Adrenal gland (tissue), 12 donors: ENCODE measurements around the gene XPR1. TPM values are rescaled to one million over a fixed set of nuclear protein-coding genes. Genes with fewer than 3 reads are reported as not detected.
"Not testable (repeated sequence)": the region's sequence is repeated elsewhere in the genome, so short reads cannot be mapped to it uniquely, and the experiment has no call there.

ENCODE experiments used
- DNase-seq, 7 donors: peaks; one replicate each; pipeline ENCODE4 v3.0.0-alpha.2; 2019 to 2020
- H3K27ac ChIP-seq, 5 donors: fragments of 200-600 bp; sonication (generic) in 4 of 5; 1 replicate in 3 of 5; 2 replicates in 2 of 5; pipeline versions ENCODE4 v1.5.1 to v1.8.0; 2016 to 2020; ENCODE audit warnings: mild to moderate bottlenecking in 1 of 5
- H3K27me3 ChIP-seq: fragments of 200-600 bp; 2 replicates; pipeline ENCODE4 v1.8.0; 2021
- H3K36me3 ChIP-seq, 2 donors: fragments of 200-600 bp; replicated peaks in 1 of 2; 1 replicate in 1 of 2; 2 replicates in 1 of 2; pipeline versions ENCODE4 v1.5.1 to v1.8.0; 2018 to 2022
- H3K4me1 ChIP-seq, 2 donors: fragments of 200-600 bp; replicated peaks in 1 of 2; 1 replicate in 1 of 2; 2 replicates in 1 of 2; pipeline versions ENCODE4 v1.5.1 to v1.8.0; 2018 to 2021
- H3K4me3 ChIP-seq, 4 donors: fragments of 200-600 bp; sonication (generic) in 3 of 4; one replicate each; pipeline ENCODE4 v1.5.1; 2016 to 2018
- H3K9me3 ChIP-seq, 3 donors: fragments of 200-600 bp; sonication (generic) in 1 of 3; replicated peaks in 1 of 3; 1 replicate in 2 of 3; 2 replicates in 1 of 3; pipeline versions ENCODE4 v1.5.1 to v1.8.0; 2016 to 2021
- POLR2A ChIP-seq, 2 donors: fragments of 450-650 bp; IDR thresholded peaks; one replicate each; pipeline ENCODE4 v1.6.1; 2017; ENCODE audit warnings: antibody characterized with exemption in 2 of 2, mild to moderate bottlenecking in 2 of 2, moderate library complexity in 1 of 2
- WGBS, 4 donors: extraction: QIAGEN DNeasy Blood & Tissue Kit in 2 of 4; methylation state at CpG; one replicate each; pipeline versions ENCODE4 v1.1.5 to v1.1.7; 2013 to 2017; 5-methylcytosine and 5-hydroxymethylcytosine counted together
- intact Hi-C, 2 donors: fragments of 100-400 bp; cut with DNase I; formaldehyde crosslinking; loops; one replicate each; pipeline versions ENCODE4 v1.14.1 to v1.15.0; 2022 to 2023
- polyA plus RNA-seq, 3 donors: library from polyadenylated mRNA; stranded (reverse); fragments of 200-250 nt in 2 of 3; fragments of 350-450 nt in 1 of 3; fragmentation: Illumina TruSeq in 1 of 3; extraction: RNeasy Lipid Tissue Mini Kit (QIAGEN cat#74804) in 1 of 3; gene quantifications; one replicate each; pipeline ENCODE4 v1.2.3, GENCODE V29; 2013 to 2014
- total RNA-seq, 9 donors: library from RNA; depleted of rRNA in 4 of 9; stranded (reverse); fragments of >200 nt in 4 of 9; fragments of 120-200 nt in 1 of 9; fragmentation: NEBNext Ultra II Directional in 1 of 9; extraction: Animal tissue kit (Norgen Biotek cat#: 25700) in 1 of 9; gene quantifications; one replicate each; pipeline versions ENCODE4 v1.1.0 to v1.2.4, GENCODE V29; 2013 to 2023
- TF ChIP-seq, protein P1 (sequence below), 6 experiments: fragments of 450-650 bp in 4 of 6; fragments of 200-600 bp in 2 of 6; sonication (generic) in 1 of 6; IDR thresholded peaks; 1 replicate in 5 of 6; 2 replicates in 1 of 6; pipeline versions ENCODE4 v1.5.1 to v1.8.0; 2016 to 2021; ENCODE audit warnings: antibody characterized with exemption in 6 of 6, mild to moderate bottlenecking in 2 of 6, moderate library complexity in 1 of 6
- donor health status: healthy with polysubstance abuse.
- donor health status: Bipolar disorder and iron deficiency.
- donor health status: DM: yes; HTN: yes; CAD: no.
- donor health status: DM: no; HTN: no; CAD: no.
- donor health status: DM: no; HTN: no; CAD: no.
- donor health status: DM: yes; HTN: yes; CAD: no.

The XPR1 gene
- total and polyA plus RNA-seq, 12 donors: 4.8 to 53.0 (median 24.1) TPM

DNA sequence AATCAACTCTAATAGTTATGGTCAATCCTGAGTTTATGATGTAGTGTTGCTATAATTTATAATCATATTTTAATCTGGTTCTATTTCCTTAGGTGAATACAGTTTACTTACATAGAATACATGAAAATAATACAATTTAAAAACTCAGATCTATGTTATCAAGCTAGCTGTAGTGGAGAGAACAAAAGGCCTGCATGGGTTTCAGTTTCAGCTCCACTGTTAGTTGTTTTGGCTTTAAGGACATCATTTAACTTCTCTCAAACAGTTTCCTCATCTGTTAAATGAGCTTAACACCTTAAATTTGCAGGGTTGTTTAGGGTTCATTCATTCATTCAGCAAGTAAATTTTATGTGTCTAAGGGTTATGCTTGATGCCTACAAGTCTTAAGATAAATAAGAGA, 182.4 kb downstream of the XPR1 start:
- Histone ChIP-seq H3K27ac (no peak overlapping the region), H3K4me1 (no peaks in the 10 kb centered on the region), H3K27me3 (no peaks in the 10 kb centered on the region), H3K36me3 (no peaks in the 10 kb centered on the region), H3K9me3 (no peaks in the 10 kb centered on the region), H3K4me3 (no peak overlapping the region)
- DNase-seq: no peak
- TF ChIP-seq, protein P1, sequence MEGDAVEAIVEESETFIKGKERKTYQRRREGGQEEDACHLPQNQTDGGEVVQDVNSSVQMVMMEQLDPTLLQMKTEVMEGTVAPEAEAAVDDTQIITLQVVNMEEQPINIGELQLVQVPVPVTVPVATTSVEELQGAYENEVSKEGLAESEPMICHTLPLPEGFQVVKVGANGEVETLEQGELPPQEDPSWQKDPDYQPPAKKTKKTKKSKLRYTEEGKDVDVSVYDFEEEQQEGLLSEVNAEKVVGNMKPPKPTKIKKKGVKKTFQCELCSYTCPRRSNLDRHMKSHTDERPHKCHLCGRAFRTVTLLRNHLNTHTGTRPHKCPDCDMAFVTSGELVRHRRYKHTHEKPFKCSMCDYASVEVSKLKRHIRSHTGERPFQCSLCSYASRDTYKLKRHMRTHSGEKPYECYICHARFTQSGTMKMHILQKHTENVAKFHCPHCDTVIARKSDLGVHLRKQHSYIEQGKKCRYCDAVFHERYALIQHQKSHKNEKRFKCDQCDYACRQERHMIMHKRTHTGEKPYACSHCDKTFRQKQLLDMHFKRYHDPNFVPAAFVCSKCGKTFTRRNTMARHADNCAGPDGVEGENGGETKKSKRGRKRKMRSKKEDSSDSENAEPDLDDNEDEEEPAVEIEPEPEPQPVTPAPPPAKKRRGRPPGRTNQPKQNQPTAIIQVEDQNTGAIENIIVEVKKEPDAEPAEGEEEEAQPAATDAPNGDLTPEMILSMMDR (IDR thresholded peaks at IDR 0.05): no peak
- TF ChIP-seq POLR2A (IDR thresholded peaks at IDR 0.05): no peak
- intact Hi-C loops: no loop called here

DNA sequence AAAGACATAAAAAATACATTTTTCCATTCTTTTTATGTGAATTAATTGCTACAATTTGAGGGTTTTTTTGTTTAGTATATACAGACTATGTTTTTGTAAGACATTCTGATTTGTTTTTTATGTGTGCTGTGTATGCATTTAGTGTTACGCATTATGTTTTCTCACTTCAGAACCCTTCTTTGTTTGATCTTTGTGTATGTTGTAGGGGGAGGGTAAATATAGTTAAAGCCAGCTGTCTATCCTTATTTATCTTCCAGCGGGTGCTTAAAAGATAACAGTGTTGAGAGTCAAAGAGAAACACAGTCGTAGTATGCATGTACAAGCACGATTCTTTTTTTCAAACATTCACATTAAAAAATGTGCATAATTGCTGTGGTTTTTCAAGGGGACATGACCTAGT, 183.4 kb downstream of the XPR1 start:
- Histone ChIP-seq H3K36me3 (no peaks in the 10 kb centered on the region), H3K27me3 (no peaks in the 10 kb centered on the region), H3K27ac (no peak overlapping the region), H3K9me3 (no peaks in the 10 kb centered on the region), H3K4me1 (no peaks in the 10 kb centered on the region), H3K4me3 (no peak overlapping the region)
- 79 to 91% (median 85%) methylated on average over 4 of the region's 4 CpGs for WGBS, 4 donors
- TF ChIP-seq, protein P1 (IDR thresholded peaks at IDR 0.05): no peak
- TF ChIP-seq POLR2A (IDR thresholded peaks at IDR 0.05): no peak
- DNase-seq: no peak
- intact Hi-C loops: no loop called here

DNA sequence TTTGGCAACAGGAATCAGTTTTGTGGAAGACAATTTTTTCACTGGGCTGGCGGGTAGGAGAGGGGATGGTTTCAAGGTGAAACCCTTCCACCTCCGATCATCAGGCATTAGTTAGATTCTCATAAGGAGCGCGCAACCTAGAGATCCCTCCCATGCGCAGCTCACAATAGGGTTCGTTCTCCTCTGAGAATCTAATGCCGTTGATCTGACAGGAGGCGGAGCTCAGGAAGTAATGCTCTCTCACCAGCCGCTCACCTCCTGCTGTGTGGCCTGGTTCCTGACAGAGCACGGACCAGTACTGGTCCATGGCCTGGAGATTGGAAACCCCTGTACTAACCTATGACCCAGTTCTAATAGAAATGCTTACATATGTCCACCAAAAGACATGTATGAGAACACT, 184.3 kb downstream of the XPR1 start:
- intact Hi-C loops: no loop called here
- TF ChIP-seq, protein P1 (IDR thresholded peaks at IDR 0.05): no peak
- TF ChIP-seq POLR2A (IDR thresholded peaks at IDR 0.05): no peak
- 91 to 96% (median 93%) methylated on average over 10 of the region's 10 CpGs for WGBS, 4 donors

DNA sequence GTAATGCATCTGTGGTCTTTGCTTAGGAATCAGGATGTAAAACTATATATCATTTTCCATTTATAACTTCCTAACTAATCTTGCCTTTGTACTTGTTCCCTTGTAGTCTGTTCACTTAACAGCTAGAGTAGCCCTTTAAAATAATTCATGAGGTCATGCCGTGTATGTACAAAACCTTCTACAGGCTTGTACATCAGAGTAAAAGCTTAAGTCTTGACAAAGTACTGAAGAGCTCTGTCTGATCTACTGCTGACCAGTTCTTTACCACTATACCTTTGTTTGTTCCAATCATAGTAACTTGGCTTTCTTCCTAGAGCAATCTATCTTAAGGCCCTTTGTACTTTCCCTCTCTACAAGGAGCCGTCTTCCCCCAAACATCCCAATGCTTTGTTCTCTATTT, 190.1 kb downstream of the XPR1 start:
- no peak overlapping the region for H3K27ac ChIP-seq
- H3K9me3 ChIP-seq: no peaks in the 10 kb centered on the region
- no peaks in the 10 kb centered on the region for H3K4me1 ChIP-seq
- H3K27me3 ChIP-seq: no peaks in the 10 kb centered on the region
- TF ChIP-seq, protein P1 (IDR thresholded peaks at IDR 0.05): no peak
- no peak for TF ChIP-seq POLR2A (IDR thresholded peaks at IDR 0.05)
- 81 to 89% (median 84%) methylated on average over 2 of the region's 2 CpGs for WGBS, 4 donors
- DNase-seq: no peak
- H3K36me3 ChIP-seq: no peaks in the 10 kb centered on the region
- no peak overlapping the region for H3K4me3 ChIP-seq
- intact Hi-C loops: no loop called here

More for the DNA sequence above, 184.3 kb downstream of the XPR1 start:
- no peak for DNase-seq
- Histone ChIP-seq H3K4me1 (no peaks in the 10 kb centered on the region), H3K27ac (no peak overlapping the region), H3K4me3 (no peak overlapping the region), H3K27me3 (no peaks in the 10 kb centered on the region), H3K9me3 (no peaks in the 10 kb centered on the region), H3K36me3 (no peaks in the 10 kb centered on the region)

DNA sequence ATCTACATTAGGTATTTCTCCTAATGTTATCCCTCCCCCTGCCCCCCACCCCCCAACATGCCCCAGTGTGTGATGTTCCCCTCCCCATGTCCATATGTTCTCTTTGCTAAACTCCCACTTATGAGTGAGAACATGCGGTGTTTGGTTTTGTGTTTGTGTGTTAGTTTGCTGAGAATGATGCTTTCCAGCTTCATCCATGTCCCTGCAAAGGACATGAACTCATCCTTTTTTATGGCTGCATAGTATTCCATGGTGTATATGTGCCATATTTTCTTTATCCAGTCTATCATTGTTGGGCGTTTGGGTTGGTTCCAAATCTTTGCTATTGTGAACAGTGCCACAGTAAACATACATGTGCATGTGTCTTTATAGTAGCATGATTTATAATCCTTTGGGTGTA, 199.7 kb downstream of the XPR1 start:
- WGBS, 4 donors: 91 to 98% (median 96%) methylated on average over 2 of the region's 2 CpGs
- DNase-seq, H3K27me3 ChIP-seq, H3K4me3 ChIP-seq, H3K36me3 ChIP-seq, intact Hi-C loops, H3K4me1 ChIP-seq, H3K9me3 ChIP-seq, H3K27ac ChIP-seq: not testable (repeated sequence)

DNA sequence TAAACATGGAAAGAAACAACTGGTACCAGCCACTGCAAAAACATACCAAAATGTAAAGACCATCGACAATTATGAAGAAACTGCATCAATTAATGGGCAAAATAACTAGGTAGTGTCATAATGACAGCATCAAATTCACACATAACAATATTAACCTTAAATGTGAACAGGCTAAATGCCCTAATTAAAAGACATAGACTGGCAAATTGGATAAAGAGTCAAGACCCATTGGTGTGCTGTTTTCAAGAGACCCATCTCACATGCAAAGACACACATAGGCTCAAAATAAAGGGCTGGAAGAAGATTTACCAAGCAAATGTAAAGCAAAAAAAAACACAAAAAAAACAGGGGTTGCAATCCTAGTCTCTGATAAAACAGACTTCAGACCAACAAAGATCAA, 201.4 kb downstream of the XPR1 start:
- H3K4me3 ChIP-seq, intact Hi-C loops, DNase-seq, H3K27me3 ChIP-seq, H3K27ac ChIP-seq, H3K9me3 ChIP-seq, H3K36me3 ChIP-seq, H3K4me1 ChIP-seq: not testable (repeated sequence)
- WGBS, 4 donors: 95 to 100% (median 98%) methylated on average over 1 of the region's 1 CpG
